Measurements from ENCODE around the gene TAF5L. TPM values are rescaled to one million over a fixed set of nuclear protein-coding genes. Genes with fewer than 3 reads are reported as not detected.

TAF5L gene
- total and polyA plus RNA-seq, 10 of the 15 experiments (the other 5 are each of a cell fraction or from before 2014, with no cell fraction given) = 1.1 to 26.2 (median 19.1) TPM

- POLR2A ChIA-PET = no interaction called here
- Histone ChIP-seq H3K36me3 (ENCODE audit: control insufficient read depth in 2 of 2, insufficient read depth in 2 of 2, low read length in 1 of 2) (no peaks in the 10 kb centered on the region), H3K27ac (ENCODE audit: control insufficient read depth, insufficient read depth) (no peak overlapping the region), H3K27me3 (replicated peaks in 1 of 2; ENCODE audit: control insufficient read depth in 2 of 2, insufficient read depth in 2 of 2, low read length in 1 of 2) (no peaks in the 10 kb centered on the region), H3K4me2 (ENCODE audit: control insufficient read depth, insufficient read depth) (no peak overlapping the region), H3K4me1 (ENCODE audit: control insufficient read depth, insufficient read depth, low read length) (peaks cover under 1% of the 10 kb centered on the region), H3K9ac (ENCODE audit: control insufficient read depth, insufficient read depth, low read length) (no peak overlapping the region), H3K4me3 (no peak overlapping the region), H3K9me3 (replicated peaks; ENCODE audit: control insufficient read depth, insufficient read depth, low read length) (no peaks in the 10 kb centered on the region), H2AFZ (ENCODE audit: control insufficient read depth, low read depth, low read length) (no peak overlapping the region), H3K79me2 (ENCODE audit: control insufficient read depth, insufficient read depth, low read length) (no peaks in the 10 kb centered on the region), H4K20me1 (ENCODE audit: control insufficient read depth, insufficient read depth) (no peaks in the 10 kb centered on the region)
- ATAC-seq = no peak
- RAD21 ChIA-PET (ENCODE audit: unreplicated experiment) = no interaction called here
- BruUV-seq (replicated peaks) = no TSS peak
- no peak for DNase-seq (ENCODE audit: low read depth, low spot score)
- 91% methylated on average over 4 of the region's 4 CpGs for WGBS (ENCODE audit: insufficient coverage, insufficient replicate concordance, low lambda C conversion rate, missing lambda C conversion rate)
- FAIRE-seq = no peak
- intact Hi-C loops (cut with micrococcal nuclease; ENCODE audit: unreplicated experiment) (loop anchor here (10.0 kb wide), 1 partner anchor 175 kb away; no protein-coding TSS in a partner anchor), in situ Hi-C loops (cut with MboI) (no loop called here)
- SMC1A ChIA-PET (ENCODE audit: uncharacterized antibody, unreplicated experiment) = interaction anchor here (1.9 kb wide), 1 partner anchor 636 kb away, joined by 4 read pairs; no protein-coding TSS in a partner anchor
- CTCF ChIA-PET = no interaction called here
- no peak for TF ChIP-seq CHD4 (IDR thresholded peaks at IDR 0.05)
- no peak for TF ChIP-seq EZH2 (IDR thresholded peaks at IDR 0.05; ENCODE audit: borderline replicate concordance, control insufficient read depth, low read depth, low read length)
- no peak for TF ChIP-seq NR2C2 (IDR thresholded peaks at IDR 0.05; ENCODE audit: borderline replicate concordance, control insufficient read depth, insufficient read length, low read depth)
- TF ChIP-seq ZNF274 (IDR thresholded peaks at IDR 0.05; ENCODE audit: insufficient read depth, insufficient read length) = no peak
- TF ChIP-seq HDGF (IDR thresholded peaks at IDR 0.05) = no peak
- no peak for TF ChIP-seq FOS (IDR thresholded peaks at IDR 0.05; ENCODE audit: borderline replicate concordance, extremely low read depth, insufficient read length)
- no peak for TF ChIP-seq NFYB (IDR thresholded peaks at IDR 0.05; ENCODE audit: insufficient read depth, low read depth, low read length)
- TF ChIP-seq, protein P1, sequence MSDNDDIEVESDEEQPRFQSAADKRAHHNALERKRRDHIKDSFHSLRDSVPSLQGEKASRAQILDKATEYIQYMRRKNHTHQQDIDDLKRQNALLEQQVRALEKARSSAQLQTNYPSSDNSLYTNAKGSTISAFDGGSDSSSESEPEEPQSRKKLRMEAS (IDR thresholded peaks at IDR 0.05; ENCODE audit: low read depth, low read length) = no peak
- TF ChIP-seq CEBPZ (IDR thresholded peaks at IDR 0.05; ENCODE audit: low read depth, low read length) = no peak
- no peak for TF ChIP-seq ZZZ3 (IDR thresholded peaks at IDR 0.05; ENCODE audit: control insufficient read depth, insufficient read length, low read depth)
- TF ChIP-seq SMARCA5 (IDR thresholded peaks at IDR 0.05) = no peak
- no peak for TF ChIP-seq SIX5 (IDR thresholded peaks at IDR 0.05; ENCODE audit: low read depth, low read length, severe bottlenecking)
- TF ChIP-seq, protein P2, sequence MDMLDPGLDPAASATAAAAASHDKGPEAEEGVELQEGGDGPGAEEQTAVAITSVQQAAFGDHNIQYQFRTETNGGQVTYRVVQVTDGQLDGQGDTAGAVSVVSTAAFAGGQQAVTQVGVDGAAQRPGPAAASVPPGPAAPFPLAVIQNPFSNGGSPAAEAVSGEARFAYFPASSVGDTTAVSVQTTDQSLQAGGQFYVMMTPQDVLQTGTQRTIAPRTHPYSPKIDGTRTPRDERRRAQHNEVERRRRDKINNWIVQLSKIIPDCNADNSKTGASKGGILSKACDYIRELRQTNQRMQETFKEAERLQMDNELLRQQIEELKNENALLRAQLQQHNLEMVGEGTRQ (IDR thresholded peaks at IDR 0.05; ENCODE audit: borderline replicate concordance, low read depth, low read length) = no peak
- no peak for TF ChIP-seq RFX5 (IDR thresholded peaks at IDR 0.05; ENCODE audit: low read depth, low read length)
Measured at GRCh38 chr1:229669333-229669732, 43.4 kb upstream of the TAF5L start.

All from GM12878 (cell line).